H1 (cell line): ENCODE data around the gene MAGI2.

ENCODE experiments used
- KDM1A ChIP-seq: fragments of 200-600, 300-600 bp; sonication (generic); IDR thresholded peaks from 2 replicates; pipeline ENCODE4 v1.7.1; 2016; ENCODE audit warnings: mild to moderate bottlenecking, low read length, borderline replicate concordance
- RNF2 ChIP-seq: fragments of 200-900, 300-1000 bp; sonication (generic); IDR thresholded peaks from 2 replicates; pipeline ENCODE4 v1.7.1; 2016; ENCODE audit warnings: borderline replicate concordance, low read depth, mild to moderate bottlenecking, antibody characterized with exemption, low read length; ENCODE audit not compliant: poor library complexity, severe bottlenecking; ENCODE audit errors: missing control alignments
- TF ChIP-seq, protein P1 (sequence below): IDR thresholded peaks from 2 replicates; pipeline ENCODE4 v1.6.1; 2011; ENCODE audit warnings: low read depth, mild to moderate bottlenecking, low read length; ENCODE audit not compliant: insufficient read depth

- no peak for TF ChIP-seq KDM1A
- TF ChIP-seq, protein P1, sequence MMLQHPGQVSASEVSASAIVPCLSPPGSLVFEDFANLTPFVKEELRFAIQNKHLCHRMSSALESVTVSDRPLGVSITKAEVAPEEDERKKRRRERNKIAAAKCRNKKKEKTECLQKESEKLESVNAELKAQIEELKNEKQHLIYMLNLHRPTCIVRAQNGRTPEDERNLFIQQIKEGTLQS: no peak
- no peak for TF ChIP-seq RNF2
These were observed 659.4 kb downstream of the MAGI2 start for GRCh38 chr7:78794101-78794500.
